Right atrium auricular region (tissue), 2 donors: ENCODE results near the gene LIMCH1. TPM values are rescaled to one million over a fixed set of nuclear protein-coding genes. Genes with fewer than 3 reads are reported as not detected.
"Not testable (repeated sequence)": the region's sequence is repeated elsewhere in the genome, so short reads cannot be mapped to it uniquely, and the experiment has no call there.

Experiments used
- DNase-seq: peaks from one replicate; pipeline ENCODE4 v3.0.0-alpha.2; 2019; ENCODE audit warnings: low spot score
- H3K27ac ChIP-seq, 2 donors: fragments of 200-600 bp; sonication (generic); 1 replicate in 1 of 2; 2 replicates in 1 of 2; pipeline ENCODE4 v1.5.1; 2016 to 2019
- H3K27me3 ChIP-seq, 2 donors: fragments of 200-600 bp; sonication (generic); one replicate each; pipeline versions ENCODE4 v1.5.1 to v1.6.0; 2017 to 2019
- H3K36me3 ChIP-seq: fragments of 200-600 bp; sonication (generic); one replicate; pipeline ENCODE4 v1.5.1; 2016
- H3K4me1 ChIP-seq, 2 donors: fragments of 200-600 bp; sonication (generic); one replicate each; pipeline versions ENCODE4 v1.5.1 to v1.6.0; 2017 to 2019
- H3K4me3 ChIP-seq, 2 donors: fragments of 200-600 bp; sonication (generic); 1 replicate in 1 of 2; 2 replicates in 1 of 2; pipeline ENCODE4 v1.5.1; 2017 to 2019; ENCODE audit warnings: mild to moderate bottlenecking in 1 of 2, moderate library complexity in 1 of 2
- H3K9me3 ChIP-seq, 2 donors: fragments of 200-600 bp; sonication (generic); one replicate each; pipeline ENCODE4 v1.5.1; 2019
- CTCF ChIP-seq, 2 donors: fragments of 200-600 bp; sonication (generic); IDR thresholded peaks; one replicate each; pipeline ENCODE4 v1.5.1; 2019; ENCODE audit warnings: antibody characterized with exemption in 2 of 2
- total RNA-seq, 2 donors: library from RNA; depleted of rRNA; stranded (reverse); fragments of >200 nt; gene quantifications; one replicate each; pipeline ENCODE4 v1.1.0, GENCODE V29; 2016

LIMCH1 gene
- total RNA-seq, 2 donors from 2014 or later = 76.1 to 101 TPM

GRCh38 chr4:41725254-41725653 lies 187.3 kb downstream of the LIMCH1 start:
- TF ChIP-seq CTCF (IDR thresholded peaks at IDR 0.05) = no peak
- Histone ChIP-seq H3K36me3 (no peaks in the 10 kb centered on the region), H3K27ac (no peak overlapping the region), H3K4me3 (no peak overlapping the region), H3K27me3 (no peaks in the 10 kb centered on the region), H3K9me3 (peaks cover 0 to 19% of the 10 kb centered on the region in 2 donors), H3K4me1 (no peaks in the 10 kb centered on the region)
- DNase-seq = no peak

GRCh38 chr4:41727861-41728572 lies 190.1 kb downstream of the LIMCH1 start:
- DNase-seq = no peak
- no peak overlapping the region for H3K27ac ChIP-seq
- TF ChIP-seq CTCF (IDR thresholded peaks at IDR 0.05) = no peak
- H3K27me3 ChIP-seq = no peaks in the 10 kb centered on the region
- peaks cover 0 to 19% of the 10 kb centered on the region in 2 donors for H3K9me3 ChIP-seq
- H3K4me1 ChIP-seq = no peaks in the 10 kb centered on the region
- H3K36me3 ChIP-seq = no peaks in the 10 kb centered on the region
- H3K4me3 ChIP-seq = no peak overlapping the region

- Histone ChIP-seq H3K9me3 (peaks cover 0 to 19% of the 10 kb centered on the region in 2 donors), H3K27ac (no peak overlapping the region), H3K27me3 (no peaks in the 10 kb centered on the region), H3K36me3 (no peaks in the 10 kb centered on the region), H3K4me1 (no peaks in the 10 kb centered on the region), H3K4me3 (no peak overlapping the region)
- TF ChIP-seq CTCF (IDR thresholded peaks at IDR 0.05) = no peak
- no peak for DNase-seq
These were observed 190.6 kb downstream of the LIMCH1 start for GRCh38 chr4:41728573-41728913.

GRCh38 chr4:41731569-41732126 lies 193.7 kb downstream of the LIMCH1 start:
- Histone ChIP-seq H3K4me3 (no peak overlapping the region), H3K4me1 (no peaks in the 10 kb centered on the region), H3K36me3 (no peaks in the 10 kb centered on the region), H3K27me3 (no peaks in the 10 kb centered on the region), H3K27ac (no peak overlapping the region), H3K9me3 (no peaks in the 10 kb centered on the region)
- no peak for TF ChIP-seq CTCF (IDR thresholded peaks at IDR 0.05)
- DNase-seq = no peak

GRCh38 chr4:41734371-41734770 lies 196.4 kb downstream of the LIMCH1 start:
- DNase-seq = no peak
- Histone ChIP-seq H3K4me3 (no peak overlapping the region), H3K9me3 (no peaks in the 10 kb centered on the region), H3K36me3 (no peaks in the 10 kb centered on the region), H3K27me3 (no peaks in the 10 kb centered on the region), H3K27ac (no peak overlapping the region), H3K4me1 (no peaks in the 10 kb centered on the region)
- TF ChIP-seq CTCF (IDR thresholded peaks at IDR 0.05) = no peak

GRCh38 chr4:41737491-41737890 lies 199.5 kb downstream of the LIMCH1 start:
- not testable (repeated sequence) for H3K27me3 ChIP-seq, H3K36me3 ChIP-seq, DNase-seq, H3K9me3 ChIP-seq, H3K4me1 ChIP-seq, H3K4me3 ChIP-seq, H3K27ac ChIP-seq
